ENCODE results near the gene TMEM132A. TPM values are rescaled to one million over a fixed set of nuclear protein-coding genes. Genes with fewer than 3 reads are reported as not detected.
A peak's percentile ranks its signal among the peaks of the same experiment; 100 is the strongest.

The TMEM132A gene
- total RNA-seq, 1 experiment from 2014 or later: 84.2 TPM

DNA sequence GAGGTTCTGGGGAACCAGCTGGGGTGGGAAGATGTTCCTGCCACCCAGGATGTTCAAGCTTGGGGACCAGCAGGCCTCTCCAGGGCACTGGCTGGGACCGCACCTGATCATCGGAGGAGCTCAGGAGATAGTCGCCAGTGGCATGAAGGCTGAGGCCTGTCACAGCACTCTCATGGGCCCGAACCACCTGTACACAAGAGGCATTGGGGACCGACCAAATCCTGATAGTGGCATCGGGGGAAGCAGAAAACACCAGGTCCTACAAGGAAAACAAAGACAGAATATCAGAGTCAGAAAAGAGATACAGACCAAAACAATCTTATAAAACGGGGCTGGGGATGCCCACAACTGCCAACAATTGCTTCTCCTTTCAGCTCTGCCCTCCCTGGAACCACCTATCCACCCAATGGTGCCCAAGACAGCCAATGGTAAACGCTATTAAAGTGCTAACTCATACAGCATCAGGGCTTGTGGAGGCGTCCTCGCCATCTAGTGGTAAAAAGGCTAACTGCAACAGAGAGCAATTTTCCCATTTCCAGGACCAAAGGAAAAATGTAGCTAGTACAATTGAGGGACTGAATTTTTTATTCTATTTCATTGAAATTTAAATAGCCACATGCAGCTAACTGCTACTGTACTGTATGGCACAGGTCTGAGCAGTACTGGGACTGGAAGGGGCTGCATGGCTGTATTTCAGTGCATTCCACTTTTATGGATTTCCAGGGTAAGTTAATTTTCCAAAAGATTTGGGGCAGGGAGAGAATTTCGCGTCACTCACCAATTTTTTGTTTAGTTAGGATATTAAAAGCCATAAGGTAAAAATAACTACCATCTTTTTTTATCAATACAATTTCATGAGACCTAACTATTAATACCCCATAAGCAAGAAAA lies 25.0 kb upstream of the TMEM132A start:
- Histone ChIP-seq H3K9me2 (replicated peaks; ENCODE audit: low read length) (no peaks in the 10 kb centered on the region), H3K4me2 (ENCODE audit: low read length) (no peak overlapping the region), H2AFZ (ENCODE audit: low read length) (no peak overlapping the region), H3K4me3 (ENCODE audit: low read length) (no peak overlapping the region), H3K79me2 (ENCODE audit: low read length) (peaks cover 23% of the 10 kb centered on the region), H3K9ac (ENCODE audit: low read length) (no peak overlapping the region), H3K4me1 (ENCODE audit: insufficient read depth, low read length) (peaks cover 5% of the 10 kb centered on the region), H3K9me3 (ENCODE audit: low read length) (no peaks in the 10 kb centered on the region), H3K27ac (ENCODE audit: low read length) (no peak overlapping the region), H3K36me3 (ENCODE audit: low read depth, low read length) (peaks cover 97% of the 10 kb centered on the region), H3K27me3 (ENCODE audit: low read length) (no peaks in the 10 kb centered on the region), H4K20me1 (ENCODE audit: low read length) (peaks cover 27% of the 10 kb centered on the region), H3F3A (ENCODE audit: low read length, unreplicated experiment) (peaks cover 8% of the 10 kb centered on the region)
- DNase-seq: peak; percentile 89
- intact Hi-C loops (cut with micrococcal nuclease): loop anchor here (1.0 kb wide), 2 partner anchors 68 to 124 kb away; no protein-coding TSS in a partner anchor
- ChIA-PET CTCF (interaction anchor here (0.5 to 1.6 kb wide), 11 partner anchors 11 to 283 kb away, joined by 3 to 29 read pairs (median 4); partner anchors contain the start of gene TMEM109), POLR2A (ENCODE audit: unreplicated experiment) (interaction anchor here (0.7 kb wide), 1 partner anchor 623 kb away, joined by 3 read pairs; no protein-coding TSS in a partner anchor)
- ATAC-seq: peak; percentile 96
- no TSS peak for BruUV-seq (replicated peaks)
- TF ChIP-seq CTCF (conservative IDR thresholded peaks at IDR 0.05; ENCODE audit: low read depth, low read length) (peak; percentile 97), EZH2phosphoT487 (IDR thresholded peaks at IDR 0.05; ENCODE audit: borderline replicate concordance, low read length) (no peak), EZH2 (IDR thresholded peaks at IDR 0.05; ENCODE audit: low read length, unreplicated experiment) (no peak)

- POLR2A ChIA-PET (ENCODE audit: unreplicated experiment): interaction anchor here (0.7 kb wide), 1 partner anchor 623 kb away, joined by 3 read pairs; no protein-coding TSS in a partner anchor
- peaks cover 91% of the 10 kb centered on the region for H3K36me3 ChIP-seq (ENCODE audit: low read depth, low read length)
Measured at GRCh38 chr11:60899977-60900376, 24.3 kb upstream of the TMEM132A start.

More at GRCh38 chr11:60899977-60900376, 24.3 kb upstream of the TMEM132A start:
- no peak for DNase-seq
- Histone ChIP-seq H3K79me2 (ENCODE audit: low read length) (peaks cover 29% of the 10 kb centered on the region), H3K9me2 (replicated peaks; ENCODE audit: low read length) (no peaks in the 10 kb centered on the region), H3K27ac (ENCODE audit: low read length) (no peak overlapping the region), H3K9me3 (ENCODE audit: low read length) (no peaks in the 10 kb centered on the region), H3F3A (ENCODE audit: low read length, unreplicated experiment) (peaks cover 8% of the 10 kb centered on the region), H3K4me1 (ENCODE audit: insufficient read depth, low read length) (peaks cover 12% of the 10 kb centered on the region), H3K9ac (ENCODE audit: low read length) (no peak overlapping the region), H4K20me1 (ENCODE audit: low read length) (peaks cover 34% of the 10 kb centered on the region), H2AFZ (ENCODE audit: low read length) (no peak overlapping the region), H3K27me3 (ENCODE audit: low read length) (no peaks in the 10 kb centered on the region), H3K4me3 (ENCODE audit: low read length) (no peak overlapping the region), H3K4me2 (ENCODE audit: low read length) (no peak overlapping the region)
- BruUV-seq (replicated peaks): no TSS peak
- intact Hi-C loops (cut with micrococcal nuclease): loop anchor here (1.0 kb wide), 2 partner anchors 69 to 125 kb away; no protein-coding TSS in a partner anchor
- no peak for ATAC-seq
- no peak for TF ChIP-seq CTCF (conservative IDR thresholded peaks at IDR 0.05; ENCODE audit: low read depth, low read length)
- TF ChIP-seq EZH2phosphoT487 (IDR thresholded peaks at IDR 0.05; ENCODE audit: borderline replicate concordance, low read length): no peak
- no peak for TF ChIP-seq EZH2 (IDR thresholded peaks at IDR 0.05; ENCODE audit: low read length, unreplicated experiment)
- CTCF ChIA-PET: interaction anchor here (0.5 to 1.6 kb wide), 11 partner anchors 12 to 282 kb away, joined by 3 to 29 read pairs (median 4); partner anchors contain the start of gene TMEM109

Data from PC-3 (cell line).